ENCODE results near the gene CEP104.
"Not testable (repeated sequence)": the region's sequence is repeated elsewhere in the genome, so short reads cannot be mapped to it uniquely, and the experiment has no call there.

Gene CEP104

GRCh38 chr1:3814065-3814464 lies 42.9 kb downstream of the CEP104 start:
- Mint-ChIP-seq H3K4me3 (no peak overlapping the region), H3K27me3 (no peaks in the 10 kb centered on the region), H3K9me3 (no peaks in the 10 kb centered on the region), H3K4me1 (no peaks in the 10 kb centered on the region), H3K27ac (no peak overlapping the region), H3K36me3 (peaks cover 2% of the 10 kb centered on the region)

- peaks cover 2% of the 10 kb centered on the region for H3K36me3 Mint-ChIP-seq
- H3K27ac Mint-ChIP-seq, result no peak overlapping the region
- H3K9me3 Mint-ChIP-seq, result no peaks in the 10 kb centered on the region
- peaks cover 3% of the 10 kb centered on the region for H3K27me3 Mint-ChIP-seq
- no peaks in the 10 kb centered on the region for H3K4me1 Mint-ChIP-seq
- no peak overlapping the region for H3K4me3 Mint-ChIP-seq
Measured at GRCh38 chr1:3811595-3811911, 45.5 kb downstream of the CEP104 start.

GRCh38 chr1:3810149-3810761 lies 46.8 kb downstream of the CEP104 start:
- H3K4me1 Mint-ChIP-seq, result not testable (repeated sequence)

GRCh38 chr1:3809680-3810079 lies 47.3 kb downstream of the CEP104 start:
- no peaks in the 10 kb centered on the region for H3K4me1 Mint-ChIP-seq
- no peak overlapping the region for H3K4me3 Mint-ChIP-seq
- H3K27ac Mint-ChIP-seq, result no peak overlapping the region
- peaks cover 2% of the 10 kb centered on the region for H3K36me3 Mint-ChIP-seq
- peaks cover 4% of the 10 kb centered on the region for H3K27me3 Mint-ChIP-seq
- H3K9me3 Mint-ChIP-seq, result no peaks in the 10 kb centered on the region

More at GRCh38 chr1:3810149-3810761, 46.8 kb downstream of the CEP104 start:
- H3K36me3 Mint-ChIP-seq, H3K27me3 Mint-ChIP-seq, H3K4me3 Mint-ChIP-seq, H3K27ac Mint-ChIP-seq, H3K9me3 Mint-ChIP-seq: not testable (repeated sequence)

GRCh38 chr1:3807769-3808168 lies 49.2 kb downstream of the CEP104 start:
- Mint-ChIP-seq H3K36me3 (no peaks in the 10 kb centered on the region), H3K4me3 (no peak overlapping the region), H3K4me1 (no peaks in the 10 kb centered on the region), H3K27me3 (peaks cover 7% of the 10 kb centered on the region), H3K27ac (no peak overlapping the region), H3K9me3 (no peaks in the 10 kb centered on the region)

- Mint-ChIP-seq H3K27ac (no peak overlapping the region), H3K4me3 (no peak overlapping the region), H3K27me3 (peaks cover 15% of the 10 kb centered on the region), H3K36me3 (no peaks in the 10 kb centered on the region), H3K9me3 (no peaks in the 10 kb centered on the region), H3K4me1 (peaks cover 5% of the 10 kb centered on the region)
Measured at GRCh38 chr1:3805038-3805437, 52.0 kb downstream of the CEP104 start.

GRCh38 chr1:3804627-3804944 lies 52.4 kb downstream of the CEP104 start:
- H3K27ac Mint-ChIP-seq, H3K4me1 Mint-ChIP-seq, H3K9me3 Mint-ChIP-seq, H3K36me3 Mint-ChIP-seq, H3K4me3 Mint-ChIP-seq: not testable (repeated sequence)
- H3K27me3 Mint-ChIP-seq, result peaks cover 16% of the 10 kb centered on the region

- Mint-ChIP-seq H3K27ac (no peak overlapping the region), H3K27me3 (peaks cover 16% of the 10 kb centered on the region), H3K9me3 (no peaks in the 10 kb centered on the region), H3K4me3 (no peak overlapping the region), H3K4me1 (peaks cover 5% of the 10 kb centered on the region), H3K36me3 (no peaks in the 10 kb centered on the region)
Measured at GRCh38 chr1:3803905-3804626, 52.9 kb downstream of the CEP104 start.

- H3K4me3 Mint-ChIP-seq, H3K36me3 Mint-ChIP-seq, H3K9me3 Mint-ChIP-seq, H3K27ac Mint-ChIP-seq: not testable (repeated sequence)
- peaks cover 15% of the 10 kb centered on the region for H3K4me1 Mint-ChIP-seq
- H3K27me3 Mint-ChIP-seq, result peaks cover 13% of the 10 kb centered on the region
Measured at GRCh38 chr1:3800795-3801194, 56.2 kb downstream of the CEP104 start.

- H3K9me3 Mint-ChIP-seq, result no peaks in the 10 kb centered on the region
- peaks cover 13% of the 10 kb centered on the region for H3K27me3 Mint-ChIP-seq
- no peak overlapping the region for H3K4me3 Mint-ChIP-seq
- H3K36me3 Mint-ChIP-seq, result peaks cover 2% of the 10 kb centered on the region
- peaks cover 19% of the 10 kb centered on the region for H3K4me1 Mint-ChIP-seq
- no peak overlapping the region for H3K27ac Mint-ChIP-seq
Measured at GRCh38 chr1:3799976-3800685, 56.9 kb downstream of the CEP104 start.

GRCh38 chr1:3796215-3797061 lies 60.6 kb downstream of the CEP104 start, which contains the start of gene LRRC47:
Gene LRRC47 (minus strand): TSS chr1:3796498. CDS start chr1:3796476, 22 bp downstream.
- H3K36me3 Mint-ChIP-seq, result peaks cover 2% of the 10 kb centered on the region
- peaks cover 50% of the 10 kb centered on the region for H3K4me1 Mint-ChIP-seq
- peak within 1 kb of the TSS; percentile 98 for H3K27ac Mint-ChIP-seq
- peak within 1 kb of the TSS; percentile 98 for H3K4me3 Mint-ChIP-seq
- no peaks in the 10 kb centered on the region for H3K9me3 Mint-ChIP-seq
- H3K27me3 Mint-ChIP-seq, result peaks cover 5% of the 10 kb centered on the region

- H3K36me3 Mint-ChIP-seq, result peaks cover 2% of the 10 kb centered on the region
- H3K4me1 Mint-ChIP-seq, result peaks cover 46% of the 10 kb centered on the region
- peak overlapping the region; percentile 24 for H3K27ac Mint-ChIP-seq
- no peaks in the 10 kb centered on the region for H3K9me3 Mint-ChIP-seq
- peak overlapping the region; percentile 97 for H3K4me3 Mint-ChIP-seq
- H3K27me3 Mint-ChIP-seq, result peaks cover 1% of the 10 kb centered on the region
Measured at GRCh38 chr1:3795453-3796214, 61.4 kb downstream of the CEP104 start.

GRCh38 chr1:3790952-3791351 lies 66.1 kb downstream of the CEP104 start:
- Mint-ChIP-seq H3K27ac (no peak overlapping the region), H3K9me3 (no peaks in the 10 kb centered on the region), H3K4me3 (no peak overlapping the region), H3K36me3 (peaks cover 2% of the 10 kb centered on the region), H3K27me3 (no peaks in the 10 kb centered on the region), H3K4me1 (peaks cover 49% of the 10 kb centered on the region)

GRCh38 chr1:3790500-3790923 lies 66.5 kb downstream of the CEP104 start:
- no peak overlapping the region for H3K27ac Mint-ChIP-seq
- H3K27me3 Mint-ChIP-seq, result no peaks in the 10 kb centered on the region
- H3K9me3 Mint-ChIP-seq, result no peaks in the 10 kb centered on the region
- peaks cover 2% of the 10 kb centered on the region for H3K36me3 Mint-ChIP-seq
- no peak overlapping the region for H3K4me3 Mint-ChIP-seq
- peaks cover 48% of the 10 kb centered on the region for H3K4me1 Mint-ChIP-seq

All from activated naive CD4-positive, alpha-beta T cell treated with anti-CD3 and anti-CD28 coated beads, Interleukin-2, amount 50 U/mL, for 24 hours (primary cell).